CD14-positive monocyte (primary cell): ENCODE measurements around the gene ELMO1. TPM values are rescaled to one million over a fixed set of nuclear protein-coding genes. Genes with fewer than 3 reads are reported as not detected.
A peak's percentile ranks its signal among the peaks of the same experiment; 100 is the strongest.

Experiments
- DNase-seq, 3 donors: peaks; one replicate each; pipeline ENCODE4 v3.0.0-alpha.2; 2011 to 2022
- H2AFZ ChIP-seq: 2 replicates; pipeline ENCODE4 v1.6.0; 2012; ENCODE audit warnings: mild to moderate bottlenecking, low read depth, low read length, inconsistent platforms; ENCODE audit not compliant: insufficient read depth, poor library complexity, severe bottlenecking
- H3K27ac ChIP-seq, 2 donors: 1 replicate in 1 of 2; 2 replicates in 1 of 2; pipeline ENCODE4 v1.5.1; 2012 to 2013; ENCODE audit warnings: low read length in 2 of 2, control low read depth in 1 of 2, inconsistent platforms in 1 of 2, low read depth in 1 of 2, mild to moderate bottlenecking in 1 of 2
- H3K27me3 ChIP-seq, 2 donors: one replicate each; pipeline versions ENCODE4 v1.6.0 to v1.6.1; 2011 to 2013; ENCODE audit warnings: low read length in 2 of 2; ENCODE audit not compliant: control insufficient read depth in 2 of 2, insufficient read depth in 2 of 2
- H3K36me3 ChIP-seq, 2 donors: replicated peaks in 1 of 2; 1 replicate in 1 of 2; 2 replicates in 1 of 2; pipeline versions ENCODE4 v1.5.1 to v1.6.1; 2012 to 2013; ENCODE audit warnings: low read length in 2 of 2, control low read depth in 1 of 2, inconsistent platforms in 1 of 2, mild to moderate bottlenecking in 1 of 2; ENCODE audit not compliant: insufficient read depth in 2 of 2, control insufficient read depth in 1 of 2
- H3K4me1 ChIP-seq, 2 donors: 1 replicate in 1 of 2; 2 replicates in 1 of 2; pipeline versions ENCODE4 v1.5.1 to v1.6.1; 2012 to 2013; ENCODE audit warnings: low read length in 2 of 2, control low read depth in 1 of 2, inconsistent platforms in 1 of 2, mild to moderate bottlenecking in 1 of 2, moderate library complexity in 1 of 2; ENCODE audit not compliant: insufficient read depth in 2 of 2, control insufficient read depth in 1 of 2
- H3K4me2 ChIP-seq: replicated peaks from 2 replicates; pipeline ENCODE3; 2012; ENCODE audit warnings: low read length, moderate library complexity, mild to moderate bottlenecking; ENCODE audit not compliant: poor library complexity, severe bottlenecking; ENCODE audit errors: extremely low read depth
- H3K4me3 ChIP-seq, 3 experiments: fragments of 200-600 bp in 1 of 3; sonication (generic) in 1 of 3; replicated peaks in 1 of 3; 1 replicate in 2 of 3; 2 replicates in 1 of 3; pipeline ENCODE4 v1.5.1; 2011 to 2013; ENCODE audit warnings: low read length in 3 of 3, mild to moderate bottlenecking in 3 of 3, control low read depth in 2 of 3, low read depth in 2 of 3, inconsistent platforms in 1 of 3, moderate library complexity in 1 of 3
- H3K79me2 ChIP-seq: 2 replicates; pipeline ENCODE4 v1.6.0; 2012; ENCODE audit warnings: mild to moderate bottlenecking, control low read depth, inconsistent platforms, low read length, moderate library complexity; ENCODE audit not compliant: insufficient read depth
- H3K9ac ChIP-seq: 2 replicates; pipeline ENCODE4 v1.6.0; 2017; ENCODE audit warnings: low read length, mild to moderate bottlenecking; ENCODE audit not compliant: insufficient read depth, poor library complexity, severe bottlenecking
- H3K9me3 ChIP-seq, 2 donors: replicated peaks in 1 of 2; 1 replicate in 1 of 2; 2 replicates in 1 of 2; pipeline versions ENCODE4 v1.5.1 to v1.6.1; 2012 to 2013; ENCODE audit warnings: low read length in 2 of 2, control low read depth in 1 of 2; ENCODE audit not compliant: control insufficient read depth in 1 of 2, insufficient read depth in 1 of 2
- H4K20me1 ChIP-seq: 2 replicates; pipeline ENCODE4 v1.6.0; 2012; ENCODE audit warnings: mild to moderate bottlenecking, low read length, control low read depth, moderate library complexity; ENCODE audit not compliant: insufficient read depth
- H3K27ac Mint-ChIP-seq, 7 donors: one replicate each; pipeline ENCODE4 v1.8.0; 2020; ENCODE audit warnings: mild to moderate bottlenecking in 7 of 7, mixed read lengths in 7 of 7, moderate library complexity in 6 of 7, inconsistent platforms in 2 of 7
- H3K27me3 Mint-ChIP-seq, 3 donors: one replicate each; pipeline ENCODE4 v1.8.0; 2021 to 2022; ENCODE audit warnings: low read depth in 3 of 3, mild to moderate bottlenecking in 3 of 3, mixed read lengths in 3 of 3, moderate library complexity in 3 of 3, inconsistent platforms in 1 of 3
- H3K36me3 Mint-ChIP-seq, 2 donors: one replicate each; pipeline ENCODE4 v1.8.0; 2020; ENCODE audit warnings: mixed read lengths in 2 of 2, inconsistent platforms in 1 of 2, mild to moderate bottlenecking in 1 of 2
- H3K4me1 Mint-ChIP-seq: one replicate; pipeline ENCODE4 v1.8.0; 2020; ENCODE audit warnings: mild to moderate bottlenecking, mixed read lengths
- H3K4me3 Mint-ChIP-seq, 2 donors: one replicate each; pipeline ENCODE4 v1.8.0; 2020; ENCODE audit warnings: mild to moderate bottlenecking in 2 of 2, mixed read lengths in 2 of 2, moderate library complexity in 1 of 2
- H3K9me3 Mint-ChIP-seq, 7 donors: one replicate each; pipeline ENCODE4 v1.8.0; 2020 to 2022; ENCODE audit warnings: mixed read lengths in 7 of 7, mild to moderate bottlenecking in 6 of 7, moderate library complexity in 6 of 7, inconsistent platforms in 2 of 7
- WGBS: methylation state at CpG from one replicate; pipeline ENCODE4 v1.1.5; 2013; ENCODE audit warnings: missing lambda C conversion rate; ENCODE audit not compliant: insufficient coverage; 5-methylcytosine and 5-hydroxymethylcytosine counted together
- intact Hi-C, 2 donors: fragments of 100-400 bp; cut with micrococcal nuclease; formaldehyde crosslinking; loops; one replicate each; pipeline versions ENCODE4 v1.15.0 to v1.15.1; 2023
- polyA plus RNA-seq, 3 donors: library from polyadenylated mRNA; depleted of rRNA in 1 of 3; unstranded in 2 of 3; stranded (reverse) in 1 of 3; fragments of 300-500 nt in 2 of 3; fragments of >200 nt in 1 of 3; fragmentation: Illumina TruSeq in 2 of 3; gene quantifications; 1 replicate in 2 of 3; 2 replicates in 1 of 3; pipeline ENCODE4 v1.2.3, GENCODE V29; 2012 to 2021
- TF ChIP-seq, protein P1 (sequence below): fragments of 200-600 bp; IDR thresholded peaks from one replicate; pipeline ENCODE4 v1.8.0; 2022; ENCODE audit warnings: antibody characterized with exemption, mild to moderate bottlenecking

The ELMO1 gene
- polyA plus RNA-seq, 3 donors, result 46.6 to 50.2 (median 46.7) TPM

DNA sequence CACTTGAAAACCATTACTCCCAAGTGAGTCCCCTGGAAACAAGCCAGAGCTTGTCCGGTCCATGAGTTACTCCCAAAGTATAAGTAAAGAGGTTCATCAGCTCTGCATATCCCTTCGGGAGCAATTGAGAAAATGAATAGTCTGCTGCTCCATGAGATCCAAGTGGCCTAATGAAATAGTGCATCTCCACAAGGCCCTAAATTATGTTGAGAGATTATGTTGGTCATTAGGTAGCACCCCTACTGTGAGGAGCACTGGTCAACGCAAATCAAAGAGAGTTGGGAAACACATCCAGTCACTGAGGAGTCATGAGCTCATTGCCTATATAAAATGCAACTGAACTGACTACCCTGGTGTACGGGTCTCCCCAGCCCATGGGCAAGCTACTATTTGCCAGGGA is 518.9 kb downstream of the ELMO1 start:
- Histone ChIP-seq H3K27me3 (no peaks in the 10 kb centered on the region), H3K27ac (no peak overlapping the region), H3K9me3 (no peaks in the 10 kb centered on the region), H3K4me1 (no peaks in the 10 kb centered on the region), H3K79me2 (no peaks in the 10 kb centered on the region), H2AFZ (no peak overlapping the region), H3K36me3 (peaks cover 0 to 37% of the 10 kb centered on the region in 2 donors), H3K9ac (no peak overlapping the region), H3K4me2 (no peak overlapping the region), H3K4me3 (no peak overlapping the region), H4K20me1 (peaks cover 71% of the 10 kb centered on the region)
- TF ChIP-seq, protein P1, sequence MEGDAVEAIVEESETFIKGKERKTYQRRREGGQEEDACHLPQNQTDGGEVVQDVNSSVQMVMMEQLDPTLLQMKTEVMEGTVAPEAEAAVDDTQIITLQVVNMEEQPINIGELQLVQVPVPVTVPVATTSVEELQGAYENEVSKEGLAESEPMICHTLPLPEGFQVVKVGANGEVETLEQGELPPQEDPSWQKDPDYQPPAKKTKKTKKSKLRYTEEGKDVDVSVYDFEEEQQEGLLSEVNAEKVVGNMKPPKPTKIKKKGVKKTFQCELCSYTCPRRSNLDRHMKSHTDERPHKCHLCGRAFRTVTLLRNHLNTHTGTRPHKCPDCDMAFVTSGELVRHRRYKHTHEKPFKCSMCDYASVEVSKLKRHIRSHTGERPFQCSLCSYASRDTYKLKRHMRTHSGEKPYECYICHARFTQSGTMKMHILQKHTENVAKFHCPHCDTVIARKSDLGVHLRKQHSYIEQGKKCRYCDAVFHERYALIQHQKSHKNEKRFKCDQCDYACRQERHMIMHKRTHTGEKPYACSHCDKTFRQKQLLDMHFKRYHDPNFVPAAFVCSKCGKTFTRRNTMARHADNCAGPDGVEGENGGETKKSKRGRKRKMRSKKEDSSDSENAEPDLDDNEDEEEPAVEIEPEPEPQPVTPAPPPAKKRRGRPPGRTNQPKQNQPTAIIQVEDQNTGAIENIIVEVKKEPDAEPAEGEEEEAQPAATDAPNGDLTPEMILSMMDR, result no peak
- Mint-ChIP-seq H3K27ac (no peak overlapping the region), H3K4me1 (peaks cover 4% of the 10 kb centered on the region), H3K9me3 (peaks cover 0 to 2% (median 0%) of the 10 kb centered on the region in 7 donors), H3K27me3 (no peaks in the 10 kb centered on the region), H3K36me3 (peaks cover 10 to 21% of the 10 kb centered on the region in 2 donors), H3K4me3 (no peak overlapping the region)
- no peak for DNase-seq
- intact Hi-C loops, result no loop called here
- 100% methylated on average over 1 of the region's 4 CpGs for WGBS

DNA sequence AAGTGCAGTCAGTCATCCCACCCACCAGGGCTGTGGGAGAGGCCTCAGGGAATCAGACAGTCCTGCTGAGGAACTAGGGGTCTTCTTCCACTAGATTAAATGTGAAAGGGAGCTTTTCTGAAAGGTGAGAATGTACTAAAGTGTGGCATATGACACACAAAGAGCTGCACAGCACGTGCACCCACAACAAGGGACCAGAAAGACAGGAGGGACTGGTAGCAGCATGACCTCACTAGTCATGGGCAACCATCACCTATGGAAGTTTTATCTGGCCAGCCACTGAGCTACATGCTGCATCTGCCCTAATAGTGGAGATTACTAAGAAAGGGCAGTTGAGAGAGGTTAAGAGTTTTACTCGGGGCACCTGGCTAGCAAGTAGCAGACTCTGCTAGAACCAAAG is 519.9 kb downstream of the ELMO1 start:
- peak overlapping the region in 1 of 7 donors; percentile 27 for H3K27ac Mint-ChIP-seq
- 100% methylated on average over 1 of the region's 2 CpGs for WGBS
- intact Hi-C loops, result no loop called here
- no peak overlapping the region for H3K4me3 Mint-ChIP-seq
- Histone ChIP-seq H3K27me3 (no peaks in the 10 kb centered on the region), H3K36me3 (peaks cover 0 to 26% of the 10 kb centered on the region in 2 donors), H3K9ac (no peak overlapping the region), H3K4me3 (no peak overlapping the region), H3K9me3 (no peaks in the 10 kb centered on the region), H2AFZ (no peak overlapping the region), H4K20me1 (peaks cover 82% of the 10 kb centered on the region), H3K4me2 (no peak overlapping the region), H3K4me1 (peaks cover 7 to 9% of the 10 kb centered on the region in 2 donors), H3K79me2 (no peaks in the 10 kb centered on the region), H3K27ac (no peak overlapping the region)
- peaks cover 0 to 1% (median 0%) of the 10 kb centered on the region in 7 donors for H3K9me3 Mint-ChIP-seq
- TF ChIP-seq, protein P1, result no peak
- H3K36me3 Mint-ChIP-seq, result peaks cover 10 to 17% of the 10 kb centered on the region in 2 donors
- peaks cover 15% of the 10 kb centered on the region for H3K4me1 Mint-ChIP-seq
- no peaks in the 10 kb centered on the region for H3K27me3 Mint-ChIP-seq
- no peak for DNase-seq
